ELF-1 (cell line): Measurements from ENCODE around the gene FAM181A.
A peak's percentile ranks its signal among the peaks of the same experiment; 100 is the strongest.

Source experiments
- DNase-seq: peaks from one replicate; pipeline ENCODE4 v3.0.0-alpha.2; 2016; ENCODE audit warnings: low read depth, low spot score

FAM181A gene

DNA sequence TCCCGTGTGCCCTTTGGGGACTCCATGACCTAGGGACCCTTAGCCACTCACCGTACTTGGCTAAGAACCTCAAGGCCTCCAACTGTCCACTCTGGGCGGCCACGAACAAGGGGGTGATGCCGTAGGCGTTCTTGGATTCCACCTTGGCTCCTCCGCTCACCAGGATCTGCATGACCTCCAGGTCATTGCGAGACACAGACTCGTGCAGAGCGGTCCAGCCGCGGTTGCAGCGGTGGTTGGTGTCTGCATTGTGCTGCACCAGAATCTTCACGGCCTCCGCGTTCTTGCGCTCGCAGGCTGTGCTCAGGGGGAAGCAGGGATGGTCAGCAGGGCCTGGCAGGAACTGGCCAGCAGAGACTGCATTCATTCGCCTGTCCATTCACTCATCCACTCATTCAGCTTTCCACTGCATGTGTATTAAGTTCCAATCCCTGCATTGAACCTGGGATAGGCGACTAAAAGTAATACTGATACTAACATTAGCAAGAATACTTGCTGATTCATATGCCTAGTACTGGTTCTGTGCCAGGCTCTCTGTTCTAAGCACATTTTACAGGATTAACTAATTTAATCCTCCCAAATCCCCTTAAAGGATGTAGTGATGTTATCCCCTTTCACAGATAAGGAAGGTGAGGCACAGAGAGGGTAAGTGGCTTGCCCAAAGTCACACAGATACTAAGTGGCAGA, 23.9 kb downstream of the FAM181A start:
- DNase-seq = no peak

DNA sequence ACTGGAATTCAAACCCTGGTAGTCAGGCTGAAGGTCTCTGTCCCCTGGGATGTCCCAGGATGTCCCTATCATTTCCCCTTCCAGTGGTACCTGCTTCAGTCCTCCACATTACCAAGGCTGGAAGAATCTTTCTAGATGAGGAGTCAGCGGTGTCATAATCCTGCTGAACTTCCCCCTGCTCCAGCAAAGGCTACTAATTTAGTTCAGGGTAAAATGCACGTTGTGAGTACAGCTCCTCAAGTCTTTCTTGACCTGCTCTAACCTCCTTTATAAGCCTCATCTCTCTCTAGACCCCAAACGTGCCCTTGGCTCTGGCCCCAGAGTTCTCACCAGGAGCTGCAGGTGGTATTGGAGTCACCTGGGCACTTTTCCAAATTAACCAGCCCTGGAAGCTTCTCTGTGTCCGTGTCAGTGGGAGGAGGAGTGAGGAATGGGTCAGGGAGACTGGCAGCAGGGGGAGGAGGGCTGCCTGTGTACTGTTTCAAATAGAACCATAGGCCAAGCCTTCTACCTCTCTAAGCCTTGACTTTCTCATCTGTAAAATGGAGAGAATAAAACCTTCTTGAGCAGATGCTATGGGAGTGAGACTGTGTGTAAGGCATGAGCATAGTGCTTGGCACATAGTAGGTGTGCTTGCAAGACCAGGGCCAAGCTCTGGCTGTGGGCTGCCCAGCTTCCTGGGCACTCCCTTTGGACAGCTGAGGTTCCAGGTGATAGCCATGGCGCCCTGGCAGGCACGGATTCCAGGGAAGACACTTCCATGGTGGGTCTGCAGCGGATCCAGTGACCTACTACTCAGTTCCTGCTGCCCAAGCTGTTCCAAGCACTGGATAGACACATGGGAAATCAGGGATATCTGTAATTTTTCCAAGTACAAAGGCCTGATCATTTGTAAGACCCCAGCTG, 24.7 kb downstream of the FAM181A start:
- DNase-seq = no peak

DNA sequence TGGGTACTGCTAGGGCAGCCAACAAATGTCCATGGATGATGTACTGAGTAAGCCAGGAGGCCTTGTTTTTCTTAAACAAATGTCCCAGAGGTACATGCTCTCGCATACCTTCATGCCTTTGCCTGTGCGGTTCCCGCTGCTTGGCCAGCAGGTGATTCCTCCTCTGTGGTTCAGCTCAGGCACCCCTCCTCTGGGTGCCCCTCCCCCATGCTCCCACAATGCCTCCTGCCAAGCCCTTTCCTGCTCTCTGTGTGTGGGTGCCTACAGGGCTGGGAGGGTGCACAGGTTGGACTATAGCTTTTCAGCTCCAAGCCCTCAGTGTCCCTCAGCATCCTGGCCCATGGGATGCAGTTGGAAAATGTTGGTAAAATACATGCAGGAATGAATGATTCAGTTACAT, 25.7 kb downstream of the FAM181A start:
- no peak for DNase-seq

DNA sequence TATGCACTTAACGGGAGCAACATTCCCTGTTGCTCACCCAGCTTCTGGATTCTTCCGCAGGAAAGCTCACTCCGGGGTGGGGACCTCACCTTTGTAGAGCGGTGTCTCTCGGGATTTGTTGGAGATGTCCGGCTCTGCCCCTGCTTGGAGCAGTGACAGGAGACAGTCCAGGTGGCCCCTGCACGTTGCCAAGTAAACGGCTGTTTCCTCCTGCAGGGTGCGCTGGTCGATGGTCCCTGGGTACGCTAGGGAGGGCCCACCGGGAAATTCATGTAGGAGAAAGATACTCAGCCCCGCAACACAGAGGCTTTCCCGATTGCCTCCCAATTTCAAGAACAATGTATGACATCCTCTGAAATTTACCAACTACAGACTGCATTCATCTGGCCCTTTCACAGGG, 26.1 kb downstream of the FAM181A start:
- DNase-seq = peak; percentile 36

DNA sequence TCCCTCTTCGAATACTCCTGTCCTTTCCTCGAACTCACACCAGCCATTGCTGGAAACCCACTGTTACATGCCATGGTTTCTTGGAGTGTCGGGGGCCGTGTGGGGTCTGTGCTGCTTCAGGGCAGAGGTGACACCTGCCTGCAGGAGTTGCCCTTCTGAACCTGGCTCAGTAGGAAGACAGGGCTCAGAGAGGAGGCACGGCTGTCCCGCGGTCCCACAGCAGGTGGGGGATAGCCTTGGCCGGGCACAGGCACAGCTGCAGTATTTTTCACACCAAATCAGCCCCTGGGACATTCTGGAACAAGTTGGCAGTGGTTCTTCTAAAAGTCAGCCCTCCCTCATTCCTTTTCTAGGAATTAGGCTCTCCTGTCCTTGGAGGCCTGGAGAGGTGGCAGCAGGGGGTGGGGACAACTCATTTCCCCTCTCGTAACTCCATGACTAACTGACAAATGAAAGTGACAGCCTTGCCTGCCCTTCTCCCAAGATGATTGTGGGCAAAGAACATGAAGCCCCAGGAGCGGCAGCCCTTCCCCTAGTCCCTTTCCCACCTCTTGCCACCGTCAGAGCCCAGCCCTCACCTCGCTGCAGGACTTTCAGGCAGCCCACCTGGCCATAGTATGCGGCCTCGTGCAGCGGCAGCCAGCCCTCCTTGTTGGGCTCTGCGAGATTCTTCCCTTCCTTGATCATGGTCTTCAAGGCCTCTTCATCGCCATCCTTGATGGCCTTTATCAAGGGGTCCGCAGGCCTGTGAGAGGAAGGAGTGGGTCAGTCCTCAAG, 26.8 kb downstream of the FAM181A start:
- DNase-seq = no peak

GRCh38 chr14:93954516-93954830, 27.3 kb downstream of the FAM181A start:
- no peak for DNase-seq

DNA sequence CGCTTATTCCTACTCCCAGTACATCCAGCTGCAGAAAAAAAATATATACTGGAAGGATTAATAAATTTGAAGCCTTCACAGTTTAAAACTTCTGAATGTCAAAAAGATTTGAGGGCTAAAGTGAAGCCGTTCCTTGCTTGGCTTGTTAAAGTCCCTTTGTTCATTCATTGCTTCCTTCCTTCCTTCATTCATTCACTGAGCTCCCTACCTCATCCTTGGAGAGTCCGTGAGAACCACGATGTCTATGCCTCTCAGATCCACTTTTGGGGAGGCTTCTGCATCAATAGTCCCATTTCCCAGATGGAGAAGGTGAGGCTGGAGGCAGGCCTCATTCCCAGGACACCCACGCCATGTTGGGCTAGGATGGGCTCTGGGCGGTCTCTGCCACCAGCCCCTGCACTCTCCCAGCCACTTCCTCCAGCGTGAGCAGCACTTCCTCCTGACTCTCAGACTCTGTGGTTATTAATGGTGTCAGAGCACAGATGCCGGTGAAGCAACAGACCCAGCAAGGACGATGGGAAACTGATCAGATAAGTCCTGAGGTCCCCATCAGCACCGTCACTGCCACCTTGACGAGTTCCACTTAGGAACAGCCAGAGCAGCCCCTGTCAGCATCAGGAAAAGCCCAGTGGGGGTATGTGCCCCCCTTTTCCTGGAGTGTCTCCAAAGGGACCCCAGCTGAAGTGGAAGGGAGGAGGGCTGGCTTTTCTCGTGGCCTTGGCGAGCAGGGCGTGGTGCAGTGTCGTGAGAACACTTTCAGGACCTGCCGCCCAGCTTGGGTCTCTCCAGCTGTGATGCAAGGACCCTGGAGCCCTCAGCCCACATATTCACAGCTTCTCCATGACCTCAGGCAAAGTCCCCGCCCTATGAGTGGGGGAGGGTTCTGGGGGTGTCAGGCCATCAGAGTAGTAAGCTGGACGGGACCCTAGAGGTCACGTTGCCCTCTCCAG, 28.0 kb downstream of the FAM181A start:
- DNase-seq = peak; percentile 32

GRCh38 chr14:93955850-93956481, 28.8 kb downstream of the FAM181A start:
- no peak for DNase-seq

GRCh38 chr14:93956514-93957332, 29.6 kb downstream of the FAM181A start:
- no peak for DNase-seq

DNA sequence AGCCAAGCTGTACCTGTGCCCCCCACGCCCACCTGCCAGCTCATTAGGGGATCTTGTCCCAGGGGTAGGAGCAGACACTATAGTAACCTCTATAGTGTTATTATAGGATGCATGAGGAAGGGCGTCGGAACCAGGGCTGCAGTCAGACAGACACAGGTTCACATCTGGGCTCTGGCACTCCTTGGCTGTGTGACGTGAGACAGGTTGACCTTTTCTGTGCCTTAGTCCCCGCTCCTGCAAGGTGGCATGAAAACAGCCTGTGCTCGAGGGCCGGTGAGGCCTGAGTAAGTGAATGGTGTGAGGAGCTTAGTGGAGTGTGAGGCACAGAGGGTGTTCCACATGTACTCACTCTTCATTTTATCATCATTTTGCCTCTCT, 30.2 kb downstream of the FAM181A start:
- no peak for DNase-seq

DNA sequence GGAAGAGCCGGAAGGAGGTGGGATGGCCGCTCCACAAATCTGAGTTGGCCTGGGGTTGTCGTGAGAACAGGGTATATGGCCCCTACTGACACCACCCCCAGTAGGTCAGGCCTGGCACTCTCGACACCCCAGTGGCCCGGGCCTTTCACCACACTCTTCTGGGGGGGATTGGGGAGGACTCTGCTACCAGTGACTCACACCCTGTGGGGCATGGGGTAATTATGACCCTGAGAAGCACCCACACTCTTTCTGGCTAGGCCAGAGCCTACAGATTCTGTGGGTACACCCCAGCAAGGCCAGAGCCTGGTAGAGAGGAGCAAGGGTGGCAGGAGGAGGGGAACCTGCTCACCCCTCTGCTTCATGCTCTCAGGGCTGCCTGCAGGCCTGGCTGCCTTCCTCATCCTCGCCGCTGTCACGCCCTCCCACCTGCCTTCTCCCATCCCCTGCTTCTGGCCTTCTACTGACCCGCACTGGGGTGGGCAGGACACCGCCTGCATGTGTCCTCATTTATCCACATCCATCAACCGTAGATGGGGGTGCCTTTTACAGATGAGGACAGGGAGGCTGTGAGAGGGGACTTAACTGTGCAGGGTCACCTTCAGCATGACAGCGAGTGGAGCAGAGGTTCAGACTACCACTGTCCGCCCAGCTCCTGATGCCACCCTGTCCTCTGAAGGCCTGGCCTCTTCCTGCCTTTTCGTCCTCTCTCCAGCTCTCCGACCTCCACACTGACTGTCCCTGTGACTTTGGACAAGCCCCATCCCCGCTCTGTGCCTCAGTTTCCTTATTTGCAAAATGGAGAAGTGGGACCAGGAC, 30.8 kb downstream of the FAM181A start:
- DNase-seq = no peak

DNA sequence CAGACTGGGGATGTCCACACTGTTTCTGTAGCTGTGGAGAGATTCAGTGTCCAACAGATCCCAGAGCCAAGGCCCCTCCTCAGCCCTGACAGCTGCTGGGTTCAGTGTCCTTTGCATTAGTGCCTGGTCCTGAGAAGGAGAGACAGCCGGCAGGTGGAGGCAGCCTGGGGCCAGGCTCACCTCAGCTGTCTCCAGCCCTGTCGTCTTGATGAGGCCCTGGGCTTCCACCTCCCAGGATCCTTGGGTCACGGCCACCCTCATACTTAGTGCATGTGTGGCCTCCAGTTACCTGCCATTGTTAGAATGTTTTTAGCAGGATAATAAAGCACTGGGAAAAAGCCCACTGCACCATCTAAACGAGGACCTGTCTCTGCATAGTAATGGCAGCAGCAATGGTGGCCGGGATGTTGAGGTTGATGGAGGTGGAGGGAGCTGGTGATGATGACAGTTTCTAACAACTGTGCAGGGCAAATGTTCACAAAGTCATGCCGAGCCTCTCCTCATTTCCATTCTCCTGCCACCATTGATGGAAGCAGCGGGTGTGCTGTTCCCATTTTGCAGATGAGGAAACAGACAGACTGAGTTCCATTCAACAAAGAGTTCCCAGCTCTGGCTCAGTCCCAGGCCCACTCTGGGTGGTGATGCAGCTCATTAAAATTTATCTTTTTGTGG, 31.6 kb downstream of the FAM181A start:
- no peak for DNase-seq

DNA sequence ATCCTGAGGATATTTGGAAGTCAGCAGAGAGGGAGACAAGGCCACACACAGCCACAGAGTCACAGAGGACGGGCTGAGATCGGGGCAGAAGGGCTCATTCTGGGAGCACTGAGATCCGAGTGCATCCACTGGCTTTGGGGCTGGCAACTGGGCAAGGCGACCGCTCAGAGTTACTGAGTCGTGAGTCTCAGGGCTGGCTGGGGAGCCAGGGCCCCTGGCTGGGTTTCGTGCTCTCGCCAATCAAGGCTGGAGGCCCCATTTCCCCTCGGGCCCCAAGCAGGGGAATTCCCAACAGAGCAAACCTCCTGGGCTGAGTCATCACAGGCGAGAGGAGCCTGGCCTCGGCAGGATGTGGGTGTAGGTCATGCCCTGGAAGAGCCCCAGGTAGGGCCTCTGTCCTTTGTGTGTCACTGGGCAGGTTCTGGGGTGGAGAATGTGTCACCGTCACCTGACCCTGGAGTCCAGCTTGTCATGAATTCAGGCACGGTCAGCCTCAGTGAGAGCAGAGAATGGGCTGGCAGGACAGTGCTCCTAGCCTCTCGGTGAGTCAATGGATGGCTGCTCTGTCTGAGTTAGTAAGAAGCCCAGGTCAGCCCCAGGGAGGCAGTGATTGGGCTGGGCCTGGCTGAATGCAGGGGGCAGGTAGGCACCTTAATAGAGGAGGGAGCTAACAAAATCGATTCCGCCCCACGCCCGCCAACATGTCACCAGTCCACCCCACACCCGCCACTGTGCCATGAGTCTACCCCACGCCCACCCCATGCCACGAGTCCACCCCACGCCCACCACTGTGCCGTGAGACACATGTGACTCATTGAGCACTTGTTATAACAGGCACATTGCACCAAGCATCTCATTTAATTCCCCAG, 32.3 kb downstream of the FAM181A start:
- peak; percentile 92 for DNase-seq

GRCh38 chr14:93960108-93960475, 32.9 kb downstream of the FAM181A start:
- no peak for DNase-seq

- DNase-seq = no peak
Measured at GRCh38 chr14:93960774-93961438, 33.8 kb downstream of the FAM181A start.

- no peak for DNase-seq
Measured at GRCh38 chr14:93961620-93962019, 34.5 kb downstream of the FAM181A start.
